ENCODE results near the gene FKBP8. TPM values are rescaled to one million over a fixed set of nuclear protein-coding genes. Genes with fewer than 3 reads are reported as not detected.
A peak's percentile ranks its signal among the peaks of the same experiment; 100 is the strongest.

The FKBP8 gene
- polyA plus RNA-seq, 1 donor from 2014 or later, result 183 TPM

- Histone ChIP-seq H3K36me3 (ENCODE audit: insufficient read depth, low read length) (no peaks in the 10 kb centered on the region), H3K9me3 (ENCODE audit: low read length) (no peaks in the 10 kb centered on the region), H3K27ac (ENCODE audit: low read length) (peak overlapping the region; percentile 34), H3K9me2 (ENCODE audit: insufficient read depth, low read length) (no peaks in the 10 kb centered on the region), H3K4me2 (ENCODE audit: low read length) (no peak overlapping the region), H3K9ac (ENCODE audit: low read length) (peak overlapping the region; percentile 90), H3K79me2 (replicated peaks; ENCODE audit: insufficient read depth, low read length) (peaks cover 17% of the 10 kb centered on the region), H2AFZ (ENCODE audit: low read depth, low read length) (no peak overlapping the region), H3K4me3 (ENCODE audit: low read length) (peak overlapping the region; percentile 98), H3K27me3 (ENCODE audit: insufficient read depth, low read depth, low read length) (no peaks in the 10 kb centered on the region), H4K20me1 (ENCODE audit: insufficient read depth) (no peaks in the 10 kb centered on the region), H3F3A (ENCODE audit: insufficient read depth, low read length, poor library complexity, severe bottlenecking) (no peaks in the 10 kb centered on the region)
- TF ChIP-seq EP300 (conservative IDR thresholded peaks at IDR 0.05; ENCODE audit: poor library complexity, severe bottlenecking) (no peak), MXI1 (conservative IDR thresholded peaks at IDR 0.05; ENCODE audit: poor library complexity, severe bottlenecking) (peak; percentile 30), RAD21 (conservative IDR thresholded peaks at IDR 0.05) (no peak), POLR2AphosphoS5 (IDR thresholded peaks at IDR 0.05) (peak; percentile 36), TAF1 (IDR thresholded peaks at IDR 0.05; ENCODE audit: low read depth) (no peak), REST (IDR thresholded peaks at IDR 0.05; ENCODE audit: borderline replicate concordance) (no peak), CTCF (IDR thresholded peaks at IDR 0.05; ENCODE audit: poor library complexity, severe bottlenecking) (no peak), SMC3 (conservative IDR thresholded peaks at IDR 0.05; ENCODE audit: poor library complexity) (no peak), EZH2 (IDR thresholded peaks at IDR 0.05; ENCODE audit: borderline replicate concordance, insufficient read depth, low read length, poor library complexity, severe bottlenecking) (no peak)
Measured at GRCh38 chr19:18522124-18522861, 21.1 kb downstream of the FKBP8 start.

- no peaks in the 10 kb centered on the region for H3K9me3 ChIP-seq (ENCODE audit: low read length)
Measured at GRCh38 chr19:18521692-18522123, 21.7 kb downstream of the FKBP8 start, which contains the start of gene ELL. Gene ELL, minus strand, starts transcription at chr19:18522070. Its CDS starts 15 bp downstream, at chr19:18522055.

More at GRCh38 chr19:18521692-18522123, 21.7 kb downstream of the FKBP8 start, which contains the start of gene ELL:
- Histone ChIP-seq H3K27ac (ENCODE audit: low read length) (peak within 1 kb of the TSS; percentile 78), H3K4me3 (ENCODE audit: low read length) (peak within 1 kb of the TSS; percentile 98), H3K27me3 (ENCODE audit: insufficient read depth, low read depth, low read length) (no peaks in the 10 kb centered on the region), H3K79me2 (replicated peaks; ENCODE audit: insufficient read depth, low read length) (peaks cover 17% of the 10 kb centered on the region), H4K20me1 (ENCODE audit: insufficient read depth) (no peaks in the 10 kb centered on the region), H3K36me3 (ENCODE audit: insufficient read depth, low read length) (no peaks in the 10 kb centered on the region), H3K9me2 (ENCODE audit: insufficient read depth, low read length) (no peaks in the 10 kb centered on the region), H3K4me2 (ENCODE audit: low read length) (peak within 1 kb of the TSS; percentile 94), H2AFZ (ENCODE audit: low read depth, low read length) (no peak within 1 kb of the TSS), H3F3A (ENCODE audit: insufficient read depth, low read length, poor library complexity, severe bottlenecking) (no peaks in the 10 kb centered on the region), H3K9ac (ENCODE audit: low read length) (peak within 1 kb of the TSS; percentile 90)
- TF ChIP-seq TAF1 (IDR thresholded peaks at IDR 0.05; ENCODE audit: low read depth) (peak; percentile 90), SMC3 (conservative IDR thresholded peaks at IDR 0.05; ENCODE audit: poor library complexity) (peak; percentile 49), POLR2AphosphoS5 (IDR thresholded peaks at IDR 0.05) (peak; percentile 96), EP300 (conservative IDR thresholded peaks at IDR 0.05; ENCODE audit: poor library complexity, severe bottlenecking) (no peak), MXI1 (conservative IDR thresholded peaks at IDR 0.05; ENCODE audit: poor library complexity, severe bottlenecking) (peak; percentile 83), EZH2 (IDR thresholded peaks at IDR 0.05; ENCODE audit: borderline replicate concordance, insufficient read depth, low read length, poor library complexity, severe bottlenecking) (no peak), RAD21 (conservative IDR thresholded peaks at IDR 0.05) (peak; percentile 49), REST (IDR thresholded peaks at IDR 0.05; ENCODE audit: borderline replicate concordance) (peak; percentile 88), CTCF (IDR thresholded peaks at IDR 0.05; ENCODE audit: poor library complexity, severe bottlenecking) (no peak)

Measured in neural cell (in vitro differentiated cells).